Urinary bladder (tissue), 4 donors: ENCODE measurements around the gene CCBE1. TPM values are rescaled to one million over a fixed set of nuclear protein-coding genes. Genes with fewer than 3 reads are reported as not detected.
"Not testable (repeated sequence)": the region's sequence is repeated elsewhere in the genome, so short reads cannot be mapped to it uniquely, and the experiment has no call there.

Experiments
- DNase-seq: peaks from one replicate; pipeline ENCODE4 v3.0.0-alpha.2; 2015; ENCODE audit errors: extremely low spot score
- H3K27ac ChIP-seq: one replicate; pipeline ENCODE4 v1.5.1; 2013; ENCODE audit warnings: low read depth, mild to moderate bottlenecking, moderate library complexity
- H3K36me3 ChIP-seq: one replicate; pipeline ENCODE4 v1.6.1; 2013; ENCODE audit warnings: mild to moderate bottlenecking, moderate library complexity; ENCODE audit not compliant: insufficient read depth
- H3K4me1 ChIP-seq: one replicate; pipeline ENCODE4 v1.6.1; 2013; ENCODE audit warnings: mild to moderate bottlenecking, moderate library complexity; ENCODE audit not compliant: insufficient read depth
- H3K4me3 ChIP-seq: one replicate; pipeline ENCODE4 v1.5.1; 2013; ENCODE audit warnings: low read depth, low read length
- WGBS: extraction: QIAGEN DNeasy Blood & Tissue Kit; methylation state at CpG from one replicate; pipeline ENCODE4 v1.1.7; 2013; 5-methylcytosine and 5-hydroxymethylcytosine counted together
- polyA plus RNA-seq: library from polyadenylated mRNA; stranded (reverse); fragments of 200-250 nt; gene quantifications from one replicate; pipeline ENCODE4 v1.2.3, GENCODE V29; 2013
- total RNA-seq: library from RNA; depleted of rRNA; stranded (reverse); fragments of >200 nt; gene quantifications from one replicate; pipeline ENCODE4 v1.2.3, GENCODE V29; 2014
- donor health status: healthy with polysubstance abuse.
- donor health status: healthy.

The CCBE1 gene
- total and polyA plus RNA-seq, 2 donors: 0.37 to 4.2 TPM

DNA sequence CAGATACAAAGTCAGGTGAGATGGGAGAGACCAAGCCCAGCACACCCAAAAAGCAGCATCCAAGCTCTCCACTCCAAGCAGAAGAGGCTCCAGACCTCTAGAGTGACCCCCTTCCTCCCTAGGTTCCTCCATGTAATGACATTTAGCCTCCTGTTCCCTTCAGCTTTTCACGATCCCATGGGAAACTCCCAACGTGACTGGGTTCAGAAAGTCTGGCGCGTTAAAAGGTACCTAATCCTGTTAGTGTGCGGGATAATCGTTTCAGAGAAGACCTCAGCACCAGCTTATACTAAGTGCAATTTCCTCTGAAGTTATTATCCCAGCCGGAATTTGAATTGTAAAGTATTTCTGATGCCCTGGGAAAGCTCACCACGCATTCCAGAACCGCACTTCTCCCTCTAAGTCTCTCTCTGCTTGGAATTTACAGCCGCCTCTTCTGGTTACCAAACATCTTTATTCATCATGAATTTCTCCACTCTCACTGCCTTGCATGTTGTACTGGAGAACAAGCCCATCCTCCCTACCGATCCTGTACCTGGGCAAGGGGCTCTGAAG, 46.9 kb downstream of the CCBE1 start:
- H3K36me3 ChIP-seq: no peaks in the 10 kb centered on the region
- 63% methylated on average over 11 of the region's 11 CpGs for WGBS
- no peak for DNase-seq
- H3K27ac ChIP-seq: no peak overlapping the region
- no peak overlapping the region for H3K4me3 ChIP-seq
- no peaks in the 10 kb centered on the region for H3K4me1 ChIP-seq

DNA sequence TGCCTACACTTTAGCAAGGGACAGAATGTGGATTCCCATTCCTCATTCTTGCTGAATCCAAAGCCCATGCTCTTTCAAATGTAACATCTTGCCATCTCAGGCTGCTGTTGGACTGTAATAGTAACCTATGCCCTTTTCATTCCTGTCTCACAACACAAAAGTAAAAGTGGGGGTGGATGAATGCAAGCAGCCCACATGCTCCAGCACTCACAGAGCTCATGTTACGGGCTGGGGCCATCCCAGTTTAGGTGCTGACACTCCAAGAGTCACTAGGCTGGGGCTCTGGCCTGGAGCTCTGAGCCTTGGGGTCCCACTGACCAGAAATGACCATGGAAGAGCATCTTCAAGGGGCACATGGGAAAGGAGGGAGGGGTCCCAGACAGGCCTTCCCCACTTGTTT, 47.6 kb downstream of the CCBE1 start:
- DNase-seq: no peak
- Histone ChIP-seq H3K27ac (no peak overlapping the region), H3K4me1 (no peaks in the 10 kb centered on the region), H3K36me3 (no peaks in the 10 kb centered on the region), H3K4me3 (no peak overlapping the region)
- WGBS: 85% methylated on average over 1 of the region's 1 CpG

DNA sequence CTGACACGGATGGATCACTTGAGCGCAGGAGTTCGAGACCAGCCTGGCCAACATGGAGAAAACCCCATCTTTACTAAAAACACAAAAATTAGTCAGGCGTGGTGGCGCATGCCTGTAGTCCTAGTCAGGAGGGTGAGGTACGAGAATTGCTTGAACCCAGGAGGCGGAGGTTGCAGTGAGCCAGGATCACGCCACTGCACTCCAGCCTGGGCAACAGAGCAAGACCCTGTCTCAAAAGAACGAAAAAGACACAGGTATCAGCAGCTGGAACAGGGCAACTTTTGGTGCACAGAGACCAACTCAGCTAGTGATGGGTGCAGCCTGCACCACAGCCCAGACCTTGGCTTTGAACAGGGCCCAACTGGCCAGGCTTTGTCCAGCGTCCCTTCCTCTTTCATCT, 48.8 kb downstream of the CCBE1 start:
- H3K36me3 ChIP-seq, H3K27ac ChIP-seq, H3K4me1 ChIP-seq, DNase-seq, H3K4me3 ChIP-seq: not testable (repeated sequence)
- 94% methylated on average over 10 of the region's 10 CpGs for WGBS

DNA sequence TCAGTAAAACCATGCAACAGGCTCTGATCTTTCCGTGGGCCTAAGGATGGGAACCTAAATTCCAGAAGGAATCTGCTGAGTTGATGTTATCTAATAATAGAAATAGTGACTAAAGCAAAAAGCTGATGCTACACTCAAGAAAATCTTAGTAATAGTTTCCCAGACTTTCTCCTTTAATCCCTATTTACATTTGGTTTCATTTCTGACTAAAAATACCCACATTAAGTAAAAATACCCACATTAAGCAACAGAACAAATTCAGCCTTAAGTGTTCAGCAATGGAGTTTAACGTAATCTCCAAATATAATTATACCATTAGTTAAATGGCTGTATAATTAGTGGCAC, 50.3 kb downstream of the CCBE1 start:
- Histone ChIP-seq H3K27ac (no peak overlapping the region), H3K4me1 (no peaks in the 10 kb centered on the region), H3K4me3 (no peak overlapping the region), H3K36me3 (no peaks in the 10 kb centered on the region)
- no peak for DNase-seq
- WGBS: 55% methylated on average over 2 of the region's 2 CpGs

DNA sequence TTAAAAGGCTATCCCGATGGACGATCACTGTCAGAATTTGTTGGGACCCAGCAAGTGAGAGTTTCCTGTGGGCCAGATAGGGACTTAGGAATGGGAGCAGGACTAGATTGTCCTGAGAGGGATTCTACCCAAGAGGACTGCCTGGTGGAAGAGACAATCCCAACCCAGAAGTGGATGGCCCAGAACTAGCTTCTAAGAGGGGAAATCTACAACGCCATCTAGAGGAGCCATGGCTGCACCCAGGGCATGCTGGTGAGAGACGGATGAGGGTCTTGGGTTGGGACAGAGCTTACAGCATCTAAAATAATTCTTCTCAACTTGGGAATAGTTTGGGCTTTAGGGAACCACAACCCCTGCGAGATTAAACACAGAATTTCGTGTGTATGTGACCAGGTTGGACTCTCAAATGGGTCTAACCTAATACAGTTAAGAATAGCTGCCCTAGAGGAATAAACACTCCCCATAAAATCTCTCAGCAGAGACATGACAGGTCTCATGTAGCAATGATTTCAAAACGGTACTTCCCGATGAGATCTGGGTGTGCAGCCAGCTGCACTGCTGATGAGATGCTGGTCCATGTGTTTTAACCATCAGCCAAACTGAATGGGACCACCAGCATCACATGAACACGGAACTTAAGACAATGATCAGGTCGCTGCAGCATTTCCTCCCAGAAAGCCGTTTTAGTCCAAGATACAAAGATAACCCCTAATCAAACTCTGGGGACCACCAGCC, 50.8 kb downstream of the CCBE1 start:
- DNase-seq: no peak
- no peak overlapping the region for H3K27ac ChIP-seq
- H3K4me3 ChIP-seq: no peak overlapping the region
- H3K36me3 ChIP-seq: no peaks in the 10 kb centered on the region
- H3K4me1 ChIP-seq: no peaks in the 10 kb centered on the region
- 74% methylated on average over 11 of the region's 11 CpGs for WGBS

DNA sequence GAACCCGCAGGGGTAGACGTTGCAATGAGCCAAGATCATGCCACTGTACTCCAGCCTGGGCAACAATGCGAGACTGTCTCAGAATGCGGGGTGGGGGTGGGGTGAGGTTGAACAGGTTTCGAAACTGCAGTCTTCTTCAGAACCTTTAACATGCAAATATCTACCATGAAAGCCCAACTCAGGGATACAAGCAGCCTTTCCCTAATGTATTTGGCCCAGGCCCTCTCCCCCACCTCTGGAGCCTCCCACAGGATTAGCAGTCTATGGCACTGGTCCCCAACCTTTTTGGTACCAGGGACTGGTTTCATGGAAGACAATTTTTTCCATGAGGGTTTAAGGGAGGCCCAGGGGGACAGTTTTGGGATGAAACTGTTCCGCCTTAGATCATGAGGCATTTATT, 53.5 kb downstream of the CCBE1 start:
- no peaks in the 10 kb centered on the region for H3K4me1 ChIP-seq
- H3K27ac ChIP-seq: no peak overlapping the region
- no peaks in the 10 kb centered on the region for H3K36me3 ChIP-seq
- no peak for DNase-seq
- no peak overlapping the region for H3K4me3 ChIP-seq
- 98% methylated on average over 6 of the region's 6 CpGs for WGBS

DNA sequence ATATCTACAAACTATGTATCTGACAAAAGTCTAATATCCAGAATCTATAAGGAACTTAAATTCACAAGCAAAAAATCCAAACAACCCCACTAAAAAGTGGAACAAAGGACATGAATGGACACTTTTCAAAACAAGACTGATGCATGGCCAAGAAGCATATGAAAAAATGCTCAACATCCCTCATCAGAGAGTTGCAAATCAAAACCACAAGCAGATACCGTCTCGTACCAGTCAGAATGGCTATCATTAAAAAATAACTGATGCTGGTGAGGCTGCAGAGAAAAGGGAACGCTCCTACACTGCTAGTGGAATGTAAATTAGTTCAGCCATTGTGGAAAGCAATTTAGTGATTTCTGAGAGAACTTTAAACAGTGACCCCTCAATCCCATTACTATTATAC, 56.5 kb downstream of the CCBE1 start:
- H3K4me1 ChIP-seq: no peaks in the 10 kb centered on the region
- 86% methylated on average over 3 of the region's 3 CpGs for WGBS
- H3K36me3 ChIP-seq: no peaks in the 10 kb centered on the region
- no peak overlapping the region for H3K27ac ChIP-seq
- DNase-seq: no peak
- H3K4me3 ChIP-seq: no peak overlapping the region

DNA sequence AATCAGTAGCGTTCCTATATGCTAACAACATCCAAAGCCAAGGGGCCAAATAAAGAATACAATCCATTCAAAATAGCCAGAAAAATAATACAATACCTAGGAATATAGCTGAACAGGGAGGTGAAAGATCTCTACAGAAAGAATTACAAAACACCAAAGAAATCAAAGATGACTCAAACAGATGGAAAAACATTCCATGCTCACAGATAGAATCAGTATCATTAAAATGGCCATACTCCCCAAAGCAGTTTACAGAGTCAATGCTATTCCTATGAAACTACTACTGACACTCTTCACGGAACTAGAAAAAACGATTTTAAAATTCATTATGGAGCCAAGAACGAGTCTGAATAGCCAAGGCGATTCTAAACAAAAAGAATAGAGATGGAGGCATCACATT, 57.4 kb downstream of the CCBE1 start:
- WGBS: 58% methylated on average over 5 of the region's 5 CpGs
- Histone ChIP-seq H3K4me1 (no peaks in the 10 kb centered on the region), H3K27ac (no peak overlapping the region), H3K4me3 (no peak overlapping the region), H3K36me3 (no peaks in the 10 kb centered on the region)
- DNase-seq: no peak

DNA sequence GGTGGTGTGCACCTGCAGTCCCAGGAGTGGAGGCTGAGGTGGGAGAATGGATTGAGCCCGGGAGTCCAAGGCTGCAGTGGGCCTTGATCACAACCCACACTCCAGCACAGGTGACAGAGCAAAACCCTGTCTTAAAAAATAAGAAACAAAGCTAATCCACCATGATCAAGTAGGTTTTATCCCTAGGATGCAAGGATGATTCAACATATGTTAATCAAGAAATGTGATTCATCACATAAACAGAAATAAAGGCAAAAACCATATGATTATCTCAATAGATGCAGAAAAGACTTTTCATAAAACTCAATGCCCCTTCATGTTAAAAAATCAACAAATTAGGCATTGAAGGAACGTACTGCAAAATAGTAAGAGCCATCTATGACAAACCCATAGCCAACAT, 58.1 kb downstream of the CCBE1 start:
- Histone ChIP-seq H3K27ac (no peak overlapping the region), H3K36me3 (no peaks in the 10 kb centered on the region), H3K4me1 (no peaks in the 10 kb centered on the region), H3K4me3 (no peak overlapping the region)
- WGBS: 86% methylated on average over 2 of the region's 2 CpGs
- DNase-seq: no peak

DNA sequence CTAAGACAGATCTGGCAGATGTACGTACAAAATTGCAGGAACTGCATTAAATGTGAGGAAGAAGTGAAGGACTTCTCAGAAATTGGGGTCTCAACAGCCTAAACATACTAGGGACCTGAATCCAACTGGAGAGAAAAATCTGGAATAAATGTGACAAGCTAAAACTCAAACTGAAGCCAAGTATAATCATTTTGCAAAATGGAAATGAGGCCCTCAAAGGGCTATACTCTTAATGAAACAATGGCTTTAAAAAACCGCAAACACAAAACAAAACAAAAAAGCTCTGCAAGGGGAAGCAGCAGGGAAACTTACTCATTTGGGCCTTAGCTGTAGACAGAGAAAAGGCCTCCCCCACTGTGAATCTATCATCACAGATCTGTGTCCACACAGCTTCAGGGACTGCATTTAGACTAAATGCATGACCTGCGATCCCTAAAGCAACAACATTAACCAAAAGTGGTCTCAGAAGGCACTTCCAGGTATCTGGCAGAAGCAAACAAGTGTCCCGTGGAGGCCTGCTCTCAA, 63.2 kb downstream of the CCBE1 start:
- Histone ChIP-seq H3K36me3 (no peaks in the 10 kb centered on the region), H3K4me3 (no peak overlapping the region), H3K4me1 (no peaks in the 10 kb centered on the region), H3K27ac (no peak overlapping the region)
- WGBS: 94% methylated on average over 4 of the region's 4 CpGs
- DNase-seq: no peak

DNA sequence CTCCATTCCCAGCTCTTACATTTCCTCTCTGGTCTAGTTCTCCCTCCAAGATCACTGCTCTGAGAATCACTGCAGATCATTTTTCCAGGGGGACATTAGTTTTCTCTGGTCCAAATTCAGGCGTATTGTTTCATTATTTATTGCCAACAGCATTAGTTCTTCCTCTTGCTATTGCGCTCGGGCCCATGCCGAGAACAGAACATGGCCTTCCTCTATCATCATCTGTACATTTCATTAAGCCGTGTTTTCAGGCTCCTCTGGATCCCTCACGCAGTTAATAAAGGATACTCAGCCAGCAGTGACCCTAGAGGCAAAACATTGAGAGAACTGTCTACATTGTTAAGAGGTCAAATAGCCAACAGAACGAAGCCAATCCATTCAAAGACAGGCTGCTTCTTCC, 63.9 kb downstream of the CCBE1 start:
- WGBS: 87% methylated on average over 7 of the region's 7 CpGs
- Histone ChIP-seq H3K4me1 (no peaks in the 10 kb centered on the region), H3K27ac (no peak overlapping the region), H3K36me3 (no peaks in the 10 kb centered on the region), H3K4me3 (no peak overlapping the region)
- DNase-seq: no peak

DNA sequence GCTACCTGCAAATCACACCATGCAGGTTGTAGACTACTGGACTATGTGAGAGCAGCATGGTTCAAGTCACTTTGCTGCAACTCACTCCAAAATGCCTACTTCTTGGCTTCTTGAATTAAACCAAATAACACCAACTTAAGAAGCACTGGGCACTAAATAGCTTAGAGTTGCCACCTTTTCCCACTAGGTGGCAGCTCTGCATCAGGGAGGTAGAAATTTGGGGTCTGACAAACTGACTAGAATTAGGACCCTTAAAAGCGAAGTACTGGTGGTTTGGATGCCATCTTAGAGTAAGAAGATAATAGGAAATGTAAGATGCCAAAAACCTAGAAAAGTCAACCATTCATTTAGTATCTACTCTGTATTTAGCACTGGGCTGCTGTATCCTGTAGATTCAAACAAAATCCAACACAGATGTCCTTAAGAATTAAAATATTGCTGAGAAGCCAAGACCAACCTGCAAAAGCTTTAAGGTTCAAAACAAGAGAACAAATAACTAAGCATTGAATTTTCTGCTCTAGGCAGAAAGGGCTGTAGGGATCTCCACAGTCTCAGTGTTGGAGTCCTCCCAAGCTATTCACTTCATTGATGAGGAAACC, 65.5 kb downstream of the CCBE1 start:
- H3K4me1 ChIP-seq: no peaks in the 10 kb centered on the region
- WGBS: 77% methylated on average over 1 of the region's 1 CpG
- H3K27ac ChIP-seq: no peak overlapping the region
- H3K36me3 ChIP-seq: no peaks in the 10 kb centered on the region
- no peak for DNase-seq
- H3K4me3 ChIP-seq: no peak overlapping the region

DNA sequence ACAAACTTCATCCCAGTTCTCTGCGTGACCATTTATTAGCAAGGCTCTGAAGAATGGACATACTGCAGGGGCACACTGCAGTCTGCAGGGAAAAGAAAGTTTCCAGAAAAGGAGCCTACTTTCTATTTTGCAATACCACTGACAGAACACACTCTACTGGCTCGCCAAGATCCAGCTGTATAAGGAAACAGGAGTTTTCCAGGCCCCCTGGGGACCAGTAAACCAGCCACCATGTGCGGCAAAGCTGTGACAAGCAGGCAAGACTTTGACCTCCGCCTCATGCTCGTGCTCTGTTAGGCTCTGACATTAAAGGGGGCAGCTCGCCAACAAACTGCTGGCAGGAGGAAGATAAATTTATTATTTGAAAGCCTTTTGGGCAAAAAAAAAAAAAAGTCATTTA, 67.3 kb downstream of the CCBE1 start:
- no peak overlapping the region for H3K27ac ChIP-seq
- H3K4me3 ChIP-seq: no peak overlapping the region
- WGBS: 71% methylated on average over 6 of the region's 6 CpGs
- H3K36me3 ChIP-seq: no peaks in the 10 kb centered on the region
- H3K4me1 ChIP-seq: no peaks in the 10 kb centered on the region
- no peak for DNase-seq

DNA sequence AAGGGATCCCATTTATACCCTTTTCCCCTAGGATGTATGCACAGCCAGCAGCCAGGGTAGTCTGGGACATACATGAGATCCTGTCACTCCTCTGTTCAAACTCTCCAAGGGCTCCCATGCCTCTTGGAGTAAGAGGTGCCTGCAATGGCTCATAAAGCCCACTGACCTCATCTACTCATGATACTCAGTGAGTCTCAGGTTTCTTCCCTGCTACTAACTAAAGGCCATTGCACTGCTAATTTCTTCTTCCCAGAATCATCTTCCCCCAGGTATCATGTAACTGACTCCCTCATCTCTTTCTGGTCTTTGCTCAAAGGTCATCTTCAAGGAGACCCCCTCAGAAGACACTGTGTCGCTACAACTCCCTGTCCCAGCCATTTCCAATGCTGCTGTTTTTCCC, 68.2 kb downstream of the CCBE1 start:
- DNase-seq: no peak
- Histone ChIP-seq H3K27ac (no peak overlapping the region), H3K4me3 (no peak overlapping the region), H3K36me3 (no peaks in the 10 kb centered on the region), H3K4me1 (no peaks in the 10 kb centered on the region)
- WGBS: 99% methylated on average over 1 of the region's 1 CpG
